ENCODE results near the gene WDFY3. TPM values are rescaled to one million over a fixed set of nuclear protein-coding genes. Genes with fewer than 3 reads are reported as not detected.

The WDFY3 gene
- total and polyA plus RNA-seq, 2 of the 4 experiments (the other 2 are of a cell fraction) = 12.5 to 58.1 TPM

DNA sequence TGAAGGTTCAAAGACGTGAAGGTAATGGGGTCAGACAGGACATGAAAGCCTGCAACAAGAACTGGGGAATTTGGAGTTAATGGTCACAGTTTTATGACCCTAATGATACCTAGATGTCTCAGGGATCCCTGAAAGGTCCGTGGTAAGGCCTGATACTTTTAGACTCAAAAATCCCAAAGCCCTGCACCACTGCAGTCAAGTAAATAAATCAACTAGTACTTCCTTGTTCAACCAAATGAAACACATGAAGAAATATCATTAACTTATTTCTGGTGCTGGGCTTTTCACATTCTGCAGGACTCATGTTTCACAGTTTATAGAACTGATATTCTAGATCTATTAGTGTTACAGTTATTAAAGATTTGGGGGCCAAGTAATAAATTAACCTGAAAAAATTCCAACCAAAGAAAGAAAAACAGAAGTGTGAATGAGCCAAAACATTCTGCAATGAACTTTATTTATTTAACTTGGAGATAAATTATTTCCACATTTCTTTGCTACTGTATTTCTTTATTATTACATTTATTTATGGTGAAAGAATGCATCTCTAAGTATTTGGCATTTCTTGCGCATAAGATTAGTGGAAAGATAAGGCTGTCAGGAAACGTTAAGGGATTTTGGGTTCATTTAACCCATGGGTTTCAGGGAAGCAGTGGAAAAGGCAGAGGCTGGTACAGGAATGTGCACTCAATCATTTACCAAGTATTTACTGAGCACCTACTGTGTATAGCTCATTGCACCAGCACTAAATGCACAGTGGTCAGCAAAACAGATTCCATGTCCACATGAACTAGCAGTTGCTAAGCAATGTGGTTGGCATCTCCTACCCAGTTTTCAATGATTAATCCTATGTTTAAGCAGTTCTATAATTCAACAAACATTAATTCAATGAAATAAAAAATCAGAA lies 8.7 kb downstream of the WDFY3 start:
- no peak overlapping the region for H2BK120ac ChIP-seq (ENCODE audit: low read depth, low read length)
- H4K20me1 ChIP-seq (ENCODE audit: insufficient read depth, low read length) = peaks cover 45% of the 10 kb centered on the region
- H3K9me3 ChIP-seq (ENCODE audit: control insufficient read depth, insufficient read depth, low read length) = no peaks in the 10 kb centered on the region
- no peaks in the 10 kb centered on the region for H3K27me3 ChIP-seq (ENCODE audit: control insufficient read depth, insufficient read depth, low read length)
- peaks cover 4% of the 10 kb centered on the region; the same call in 1 of the 2 replicates for H3K4me1 ChIP-seq (ENCODE audit: control insufficient read depth, insufficient read depth, low read length)
- no peak overlapping the region for H2AK5ac ChIP-seq (ENCODE audit: low read depth, low read length)
- BruUV-seq (replicated peaks) = no TSS peak
- H3K18ac ChIP-seq (ENCODE audit: low read depth, low read length) = no peak overlapping the region
- no CpG with 5 or more reads among the region's 4 CpGs for WGBS, 2 experiments (ENCODE audit: extremely low coverage in 2 of 2, insufficient read length in 1 of 2)
- H2BK20ac ChIP-seq (ENCODE audit: low read depth, low read length) = no peak overlapping the region
- peaks cover 13% of the 10 kb centered on the region for H3K9me1 ChIP-seq (ENCODE audit: insufficient read depth, low read length)
- no peak overlapping the region for H2AFZ ChIP-seq (replicated peaks; ENCODE audit: low read length, poor library complexity)
- ATAC-seq (ENCODE audit: low read depth) = peak; percentile 40
- H3K27ac ChIP-seq (ENCODE audit: insufficient read depth, low read length) = no peak overlapping the region
- H3K56ac ChIP-seq (ENCODE audit: extremely low read depth, insufficient read depth, low read length) = no peak overlapping the region
- no peak overlapping the region for H4K8ac ChIP-seq (ENCODE audit: low read depth in 2 of 2, low read length in 2 of 2)
- no peak overlapping the region for H3K14ac ChIP-seq (replicated peaks; ENCODE audit: low read depth, low read length)
- dilution Hi-C loops (cut with HindIII; ENCODE audit: low sequenced_read_pairs, unreplicated experiment) (no loop called here), in situ Hi-C loops (cut with MboI; ENCODE audit: low sequenced_read_pairs) (no loop called here), intact Hi-C loops (cut with micrococcal nuclease) (no loop called here)
- H4K91ac ChIP-seq (ENCODE audit: insufficient read depth, low read depth, low read length) = no peak overlapping the region
- TF ChIP-seq RFX5 (IDR thresholded peaks at IDR 0.05; ENCODE audit: low read depth, low read length) (no peak), SMC3 (IDR thresholded peaks at IDR 0.05; ENCODE audit: low read depth, low read length) (no peak), ELK1 (IDR thresholded peaks at IDR 0.05; ENCODE audit: borderline replicate concordance, low read depth, low read length) (no peak), CTCF (conservative IDR thresholded peaks at IDR 0.05; ENCODE audit: low read depth, low read length) (no peak)
- ChIA-PET POLR2A (ENCODE audit: unreplicated experiment) (no interaction called here), CTCF (interaction anchor here (0.6 kb wide), 1 partner anchor 241 kb away, joined by 3 read pairs; no protein-coding TSS in a partner anchor)
- no peak overlapping the region for H3K4ac ChIP-seq (ENCODE audit: low read depth, low read length)
- no peak overlapping the region for H2BK15ac ChIP-seq (ENCODE audit: low read depth, low read length)
- no peak overlapping the region for H2AK9ac ChIP-seq (replicated peaks; ENCODE audit: low read depth, low read length, poor library complexity)
- H2BK5ac ChIP-seq (ENCODE audit: low read depth, low read length, poor library complexity, severe bottlenecking) = no peak overlapping the region
- no peak overlapping the region for H4K5ac ChIP-seq (ENCODE audit: low read depth, low read length)
- no peak overlapping the region for H3K9ac ChIP-seq (ENCODE audit: low read depth, low read length)
- H3K79me1 ChIP-seq (ENCODE audit: low read depth in 1 of 2, low read length in 2 of 2) = peaks cover 15 to 50% of the 10 kb centered on the region in 2 experiments
- no peak overlapping the region for H3K4me3 ChIP-seq (ENCODE audit: insufficient read depth, low read depth, low read length)
- H3K23ac ChIP-seq (ENCODE audit: low read depth, low read length) = peak overlapping the region; percentile 17; the same call in 1 of the 2 replicates
- DNase-seq = no peak
- no peak overlapping the region for H3K4me2 ChIP-seq (ENCODE audit: low read depth, low read length)
- no peaks in the 10 kb centered on the region for H3K36me3 ChIP-seq (ENCODE audit: control insufficient read depth, insufficient read depth, low read length)
